Spleen (tissue), 11 donors: Measurements from ENCODE around the gene SPHK2. TPM values are rescaled to one million over a fixed set of nuclear protein-coding genes. Genes with fewer than 3 reads are reported as not detected.
"Not testable (repeated sequence)": the region's sequence is repeated elsewhere in the genome, so short reads cannot be mapped to it uniquely, and the experiment has no call there.

ENCODE experiments used
- DNase-seq: peaks from one replicate; pipeline ENCODE4 v3.0.0-alpha.2; 2020
- H3K27ac ChIP-seq, 8 donors: fragments of 200-600 bp; sonication (generic) in 7 of 8; 1 replicate in 4 of 8; 2 replicates in 4 of 8; pipeline versions ENCODE4 v1.5.0 to v1.8.0; 2016 to 2021; ENCODE audit warnings: inconsistent platforms in 4 of 8, mild to moderate bottlenecking in 4 of 8, moderate library complexity in 1 of 8
- H3K27me3 ChIP-seq, 7 donors: fragments of 200-600 bp; sonication (generic) in 6 of 7; replicated peaks in 1 of 7; 1 replicate in 4 of 7; 2 replicates in 3 of 7; pipeline versions ENCODE4 v1.5.0 to v1.8.0; 2016 to 2021; ENCODE audit warnings: inconsistent platforms in 3 of 7, mild to moderate bottlenecking in 1 of 7
- H3K36me3 ChIP-seq, 6 donors: fragments of 200-600 bp; sonication (generic) in 5 of 6; 1 replicate in 4 of 6; 2 replicates in 2 of 6; pipeline versions ENCODE4 v1.5.0 to v1.8.0; 2016 to 2021; ENCODE audit warnings: inconsistent platforms in 2 of 6
- H3K4me1 ChIP-seq, 6 donors: fragments of 200-600 bp; sonication (generic) in 5 of 6; 1 replicate in 3 of 6; 2 replicates in 3 of 6; pipeline versions ENCODE4 v1.5.0 to v1.8.0; 2016 to 2021; ENCODE audit warnings: inconsistent platforms in 3 of 6
- H3K4me3 ChIP-seq, 8 donors: fragments of 200-600 bp; sonication (generic) in 7 of 8; 1 replicate in 4 of 8; 2 replicates in 4 of 8; pipeline versions ENCODE4 v1.5.0 to v1.8.0; 2016 to 2021; ENCODE audit warnings: inconsistent platforms in 4 of 8, mild to moderate bottlenecking in 4 of 8, moderate library complexity in 2 of 8
- H3K9me3 ChIP-seq, 8 donors: fragments of 200-600 bp; sonication (generic) in 7 of 8; 1 replicate in 4 of 8; 2 replicates in 4 of 8; pipeline versions ENCODE4 v1.5.0 to v1.8.0; 2016 to 2021; ENCODE audit warnings: inconsistent platforms in 4 of 8
- CTCF ChIP-seq, 11 experiments: fragments of 200-600 bp in 7 of 11; fragments of 450-650 bp in 4 of 11; sonication (generic) in 4 of 11; IDR thresholded peaks in 8 of 11; conservative IDR thresholded peaks in 3 of 11; 1 replicate in 7 of 11; 2 replicates in 4 of 11; pipeline versions ENCODE4 v1.4.0 to v1.8.0; 2016 to 2021; ENCODE audit warnings: antibody characterized with exemption in 11 of 11, inconsistent platforms in 4 of 11, mild to moderate bottlenecking in 1 of 11
- POLR2A ChIP-seq, 3 donors: fragments of 450-650 bp; IDR thresholded peaks; one replicate each; pipeline ENCODE4 v1.5.1; 2017; ENCODE audit warnings: antibody characterized with exemption in 3 of 3, mild to moderate bottlenecking in 1 of 3
- POLR2AphosphoS5 ChIP-seq, 3 donors: sonication (generic); formaldehyde crosslinking; IDR thresholded peaks; one replicate each; pipeline ENCODE4 v1.5.1; 2017; ENCODE audit warnings: antibody characterized with exemption in 3 of 3
- WGBS, 5 donors: extraction: QIAGEN DNeasy Blood & Tissue Kit in 3 of 5; methylation state at CpG; one replicate each; pipeline versions ENCODE4 v1.1.5 to v1.1.7; 2013 to 2018; 5-methylcytosine and 5-hydroxymethylcytosine counted together
- intact Hi-C: fragments of 100-400 bp; cut with DNase I; formaldehyde crosslinking; loops from one replicate; pipeline ENCODE4 v1.15.0; 2023; ENCODE audit warnings: low total_unique reads
- polyA plus RNA-seq, 3 donors: library from polyadenylated mRNA; stranded (reverse); fragments of 200-250 nt; gene quantifications; one replicate each; pipeline ENCODE4 v1.2.1, GENCODE V29; 2013
- total RNA-seq, 7 donors: library from RNA; depleted of rRNA in 3 of 7; stranded (reverse); fragments of >200 nt in 3 of 7; fragmentation: NEBNext Ultra II Directional in 4 of 7; extraction: Animal tissue kit (Norgen Biotek cat#: 25700) in 4 of 7; gene quantifications; one replicate each; pipeline versions ENCODE4 v1.1.0 to v1.2.1, GENCODE V29; 2016 to 2021
- donor health status: healthy with polysubstance abuse.
- donor health status: DM: no; HTN: no; CAD: no; lungs with moderate emphysema.
- donor health status: DM: no; HTN: no; CAD: no.
- donor health status: Bipolar disorder and iron deficiency.
- donor health status: healthy.
- donor health status: DM: no; HTN: no; CAD: no.
- donor health status: DM: yes; HTN: yes; CAD: no.

The SPHK2 gene
- total and polyA plus RNA-seq, 10 donors = 7.9 to 26.5 (median 21.3) TPM

GRCh38 chr19:48654299-48655059 is 35.2 kb downstream of the SPHK2 start:
- peaks cover 3 to 21% (median 6%) of the 10 kb centered on the region in 6 donors for H3K4me1 ChIP-seq
- no peak for DNase-seq
- no peaks in the 10 kb centered on the region for H3K27me3 ChIP-seq
- H3K36me3 ChIP-seq = no peaks in the 10 kb centered on the region
- no peaks in the 10 kb centered on the region for H3K9me3 ChIP-seq
- WGBS, 5 donors = 50 to 59% (median 58%) methylated on average over 6 to 11 of the region's 11 CpGs
- TF ChIP-seq POLR2A (IDR thresholded peaks at IDR 0.05) = no peak
- TF ChIP-seq POLR2AphosphoS5 (IDR thresholded peaks at IDR 0.05) = no peak
- H3K27ac ChIP-seq = no peak overlapping the region
- H3K4me3 ChIP-seq = no peak overlapping the region
- intact Hi-C loops = no loop called here

- 62 to 78% (median 70%) methylated on average over 16 of the region's 16 CpGs for WGBS, 5 donors
- intact Hi-C loops = no loop called here
Observed at GRCh38 chr19:48656840-48657474, 37.7 kb downstream of the SPHK2 start.

GRCh38 chr19:48657828-48658227 is 38.5 kb downstream of the SPHK2 start:
- peaks cover 10 to 26% (median 19%) of the 10 kb centered on the region in 6 donors for H3K4me1 ChIP-seq
- H3K36me3 ChIP-seq, DNase-seq, intact Hi-C loops, H3K4me3 ChIP-seq, H3K9me3 ChIP-seq, H3K27me3 ChIP-seq, H3K27ac ChIP-seq: not testable (repeated sequence)
- WGBS, 5 donors = 88 to 95% (median 91%) methylated on average over 5 of the region's 5 CpGs

More at GRCh38 chr19:48656840-48657474, 37.7 kb downstream of the SPHK2 start:
- Histone ChIP-seq H3K27ac (no peak overlapping the region), H3K4me3 (no peak overlapping the region), H3K27me3 (no peaks in the 10 kb centered on the region), H3K9me3 (no peaks in the 10 kb centered on the region), H3K4me1 (peaks cover 10 to 32% (median 19%) of the 10 kb centered on the region in 6 donors), H3K36me3 (no peaks in the 10 kb centered on the region)
- TF ChIP-seq CTCF (IDR thresholded peaks at IDR 0.05 in 8 of 11, conservative IDR thresholded peaks at IDR 0.05 in 3 of 11) (no peak), POLR2AphosphoS5 (IDR thresholded peaks at IDR 0.05) (no peak), POLR2A (IDR thresholded peaks at IDR 0.05) (no peak)
- DNase-seq = no peak

GRCh38 chr19:48658483-48658882 is 39.2 kb downstream of the SPHK2 start:
- WGBS, 5 donors = 92 to 97% (median 95%) methylated on average over 6 of the region's 6 CpGs

More at GRCh38 chr19:48658483-48658882, 39.2 kb downstream of the SPHK2 start:
- DNase-seq = no peak
- intact Hi-C loops = no loop called here
- Histone ChIP-seq H3K27ac (no peak overlapping the region), H3K9me3 (no peaks in the 10 kb centered on the region), H3K27me3 (no peaks in the 10 kb centered on the region), H3K4me3 (no peak overlapping the region), H3K4me1 (peaks cover 10 to 21% (median 17%) of the 10 kb centered on the region in 6 donors), H3K36me3 (no peaks in the 10 kb centered on the region)
- no peak for TF ChIP-seq POLR2A (IDR thresholded peaks at IDR 0.05)
- no peak for TF ChIP-seq POLR2AphosphoS5 (IDR thresholded peaks at IDR 0.05)
- no peak for TF ChIP-seq CTCF (IDR thresholded peaks at IDR 0.05 in 8 of 11, conservative IDR thresholded peaks at IDR 0.05 in 3 of 11)
